IPS DF 6.9 (cell line): ENCODE results near the gene ITGA1.
"Not testable (repeated sequence)": the region's sequence is repeated elsewhere in the genome, so short reads cannot be mapped to it uniquely, and the experiment has no call there.

Source experiments
- DNase-seq: peaks from one replicate; pipeline ENCODE4 v3.0.0-alpha.2; 2013; ENCODE audit warnings: low read depth, low spot score
- H3K27ac ChIP-seq: one replicate; pipeline ENCODE4 v1.5.1; 2013; ENCODE audit warnings: low read length, control low read depth
- H3K27me3 ChIP-seq: 2 replicates; pipeline ENCODE4 v1.6.1; 2013; ENCODE audit warnings: mild to moderate bottlenecking, low read length; ENCODE audit not compliant: control insufficient read depth, insufficient read depth
- H3K36me3 ChIP-seq: 2 replicates; pipeline ENCODE4 v1.6.1; 2013; ENCODE audit warnings: low read length; ENCODE audit not compliant: control insufficient read depth, insufficient read depth
- H3K4me1 ChIP-seq: 2 replicates; pipeline ENCODE4 v1.6.1; 2013; ENCODE audit warnings: low read length; ENCODE audit not compliant: control insufficient read depth, insufficient read depth
- H3K4me3 ChIP-seq: 2 replicates; pipeline ENCODE4 v1.5.1; 2013; ENCODE audit warnings: mild to moderate bottlenecking, low read length
- H3K9me3 ChIP-seq: 2 replicates; pipeline ENCODE4 v1.6.1; 2013; ENCODE audit warnings: low read length, inconsistent platforms; ENCODE audit not compliant: control insufficient read depth, insufficient read depth
- WGBS: extraction: QIAGEN DNeasy Blood & Tissue Kit; methylation state at CpG from one replicate; pipeline ENCODE4 v1.1.7; 2013; ENCODE audit warnings: mixed read lengths, missing lambda C conversion rate; ENCODE audit not compliant: insufficient read length, insufficient coverage; 5-methylcytosine and 5-hydroxymethylcytosine counted together

The ITGA1 gene

GRCh38 chr5:52808316-52808901 lies 20.7 kb downstream of the ITGA1 start:
- Histone ChIP-seq H3K4me1 (no peaks in the 10 kb centered on the region), H3K27ac (no peak overlapping the region), H3K36me3 (no peaks in the 10 kb centered on the region), H3K9me3 (no peaks in the 10 kb centered on the region), H3K4me3 (no peak overlapping the region), H3K27me3 (no peaks in the 10 kb centered on the region)
- WGBS: no CpG with 5 or more reads among the region's 2 CpGs
- DNase-seq: no peak

- no peak for DNase-seq
- no peaks in the 10 kb centered on the region for H3K27me3 ChIP-seq
- WGBS: no CpG with 5 or more reads among the region's 1 CpG
- H3K4me1 ChIP-seq: no peaks in the 10 kb centered on the region
- H3K27ac ChIP-seq: no peak overlapping the region
- no peaks in the 10 kb centered on the region for H3K36me3 ChIP-seq
- no peak overlapping the region for H3K4me3 ChIP-seq
- H3K9me3 ChIP-seq: no peaks in the 10 kb centered on the region
These were observed 22.2 kb downstream of the ITGA1 start for GRCh38 chr5:52809884-52810283.

- WGBS: no CpG with 5 or more reads among the region's 1 CpG
These were observed 22.7 kb downstream of the ITGA1 start for GRCh38 chr5:52810426-52810825.

GRCh38 chr5:52811067-52811749 lies 23.5 kb downstream of the ITGA1 start:
- H3K27me3 ChIP-seq: no peaks in the 10 kb centered on the region
- H3K4me1 ChIP-seq: no peaks in the 10 kb centered on the region
- no peak overlapping the region for H3K27ac ChIP-seq
- H3K4me3 ChIP-seq: no peak overlapping the region
- no peaks in the 10 kb centered on the region for H3K36me3 ChIP-seq
- DNase-seq: no peak
- no CpG with 5 or more reads among the region's 3 CpGs for WGBS
- H3K9me3 ChIP-seq: no peaks in the 10 kb centered on the region

More at GRCh38 chr5:52810426-52810825, 22.7 kb downstream of the ITGA1 start:
- H3K9me3 ChIP-seq: no peaks in the 10 kb centered on the region
- H3K4me3 ChIP-seq: no peak overlapping the region
- H3K36me3 ChIP-seq: no peaks in the 10 kb centered on the region
- H3K27me3 ChIP-seq: no peaks in the 10 kb centered on the region
- H3K27ac ChIP-seq: no peak overlapping the region
- H3K4me1 ChIP-seq: no peaks in the 10 kb centered on the region
- DNase-seq: no peak

DNA sequence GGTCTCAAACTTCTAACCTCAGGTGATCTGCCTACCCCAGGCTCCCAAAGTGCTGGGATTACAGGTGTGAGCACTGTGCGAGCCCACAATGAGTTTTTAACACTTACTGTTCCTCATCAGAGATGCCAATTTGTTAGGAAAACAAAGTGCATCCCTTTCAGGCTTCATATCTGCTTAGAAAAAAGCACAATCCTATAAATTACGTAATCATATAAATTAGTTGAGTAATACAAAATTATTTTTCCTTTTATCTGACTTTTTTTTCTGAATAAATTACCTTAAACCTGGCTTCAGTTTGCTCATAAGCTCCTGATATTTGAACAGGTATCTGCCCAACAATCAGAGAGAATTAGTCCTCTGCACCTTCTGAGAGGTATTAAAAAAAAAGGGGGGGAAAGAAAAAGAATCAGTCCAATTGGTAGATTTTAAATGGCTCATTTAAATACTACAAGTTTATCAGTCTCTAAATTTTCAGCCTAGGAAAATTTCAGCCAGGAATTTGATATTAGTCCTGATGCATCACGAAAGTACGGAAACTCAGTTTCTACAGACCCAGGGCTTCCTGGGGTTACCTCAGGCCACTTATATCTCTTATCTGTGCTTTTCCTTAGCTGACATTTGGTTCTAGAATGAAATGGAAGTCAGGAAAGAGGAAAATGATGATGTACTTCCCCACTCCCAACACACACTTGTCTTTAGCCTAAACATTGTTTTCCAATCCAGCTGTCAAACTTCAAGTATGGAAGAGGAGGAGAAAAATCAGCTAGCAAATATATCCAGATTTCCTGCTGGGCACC lies 26.8 kb downstream of the ITGA1 start:
- WGBS: no CpG with 5 or more reads among the region's 4 CpGs
- H3K27ac ChIP-seq: no peak overlapping the region
- no peaks in the 10 kb centered on the region for H3K9me3 ChIP-seq
- H3K27me3 ChIP-seq: no peaks in the 10 kb centered on the region
- H3K4me3 ChIP-seq: no peak overlapping the region
- no peaks in the 10 kb centered on the region for H3K4me1 ChIP-seq
- no peak for DNase-seq
- H3K36me3 ChIP-seq: no peaks in the 10 kb centered on the region

GRCh38 chr5:52817818-52818217 lies 30.1 kb downstream of the ITGA1 start:
- H3K27ac ChIP-seq: no peak overlapping the region
- no peak for DNase-seq
- H3K27me3 ChIP-seq: no peaks in the 10 kb centered on the region
- H3K4me1 ChIP-seq: no peaks in the 10 kb centered on the region
- no peak overlapping the region for H3K4me3 ChIP-seq
- no peaks in the 10 kb centered on the region for H3K36me3 ChIP-seq
- no CpG with 5 or more reads among the region's 1 CpG for WGBS
- no peaks in the 10 kb centered on the region for H3K9me3 ChIP-seq

DNA sequence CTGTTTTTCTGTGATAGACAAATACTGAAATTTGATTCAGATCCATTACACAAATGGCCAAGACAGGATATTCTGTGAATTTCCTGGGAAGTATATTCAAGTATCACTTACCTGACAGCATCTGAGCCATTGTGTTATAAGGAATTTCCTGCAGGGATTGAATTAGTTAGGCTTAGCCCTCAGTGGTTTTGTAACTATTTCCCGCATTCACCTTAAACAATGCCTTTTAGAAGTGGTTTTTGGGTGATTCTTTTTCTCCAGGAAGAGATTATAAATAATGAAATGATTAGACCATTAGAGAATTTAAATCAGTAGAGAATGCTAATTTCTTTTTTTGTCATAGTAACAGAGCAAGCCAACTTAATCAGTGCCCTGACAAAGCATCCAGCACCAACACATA lies 30.6 kb downstream of the ITGA1 start:
- no peak overlapping the region for H3K4me3 ChIP-seq
- H3K27me3 ChIP-seq: no peaks in the 10 kb centered on the region
- no peaks in the 10 kb centered on the region for H3K9me3 ChIP-seq
- H3K4me1 ChIP-seq: no peaks in the 10 kb centered on the region
- no peaks in the 10 kb centered on the region for H3K36me3 ChIP-seq
- no CpG with 5 or more reads among the region's 1 CpG for WGBS
- no peak overlapping the region for H3K27ac ChIP-seq
- no peak for DNase-seq

DNA sequence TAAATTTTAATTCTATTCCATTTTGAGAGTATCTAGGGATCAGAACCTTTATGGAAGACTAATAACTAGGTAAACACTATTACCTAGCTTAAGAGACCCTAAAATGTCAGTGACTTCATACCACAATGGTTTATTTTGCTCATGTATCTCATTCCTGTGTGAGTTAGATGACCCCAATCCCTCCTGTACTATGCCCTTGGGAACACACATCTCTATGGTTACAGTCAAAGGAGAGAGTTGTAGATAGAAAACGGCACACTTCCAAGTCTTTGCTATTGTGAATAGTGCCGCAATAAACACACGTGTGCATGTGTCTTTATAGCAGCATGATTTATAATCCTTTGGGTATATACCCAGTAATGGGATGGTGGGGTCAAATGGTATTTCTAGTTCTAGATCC lies 31.1 kb downstream of the ITGA1 start:
- WGBS: no CpG with 5 or more reads among the region's 3 CpGs
- not testable (repeated sequence) for H3K36me3 ChIP-seq, H3K9me3 ChIP-seq, H3K4me3 ChIP-seq, H3K27me3 ChIP-seq, H3K27ac ChIP-seq, DNase-seq, H3K4me1 ChIP-seq

DNA sequence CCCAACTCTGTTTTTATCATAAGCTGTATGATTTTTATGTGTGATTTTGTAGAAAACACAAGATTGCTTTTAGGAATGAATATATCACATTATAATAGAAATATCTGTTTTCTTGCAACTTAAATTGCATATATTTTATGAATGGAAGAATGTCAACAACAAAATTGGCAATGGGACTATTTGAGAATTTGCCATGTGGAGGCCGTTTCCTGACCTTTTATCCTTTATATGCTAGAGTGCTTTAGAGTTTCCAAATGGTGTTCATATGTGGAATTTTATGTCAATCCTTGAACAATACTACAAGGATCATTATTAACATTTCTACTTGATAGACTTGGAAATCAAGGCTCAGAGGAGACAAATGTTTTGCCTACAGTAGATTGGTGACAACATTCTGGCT lies 34.2 kb downstream of the ITGA1 start:
- DNase-seq: no peak
- Histone ChIP-seq H3K9me3 (no peaks in the 10 kb centered on the region), H3K27ac (no peak overlapping the region), H3K36me3 (no peaks in the 10 kb centered on the region), H3K27me3 (no peaks in the 10 kb centered on the region), H3K4me3 (no peak overlapping the region), H3K4me1 (no peaks in the 10 kb centered on the region)
- WGBS: no CpG with 5 or more reads among the region's 1 CpG

GRCh38 chr5:52822437-52822836 lies 34.7 kb downstream of the ITGA1 start:
- Histone ChIP-seq H3K27ac (no peak overlapping the region), H3K9me3 (no peaks in the 10 kb centered on the region), H3K36me3 (no peaks in the 10 kb centered on the region), H3K4me3 (no peak overlapping the region), H3K4me1 (no peaks in the 10 kb centered on the region), H3K27me3 (no peaks in the 10 kb centered on the region)
- WGBS: no CpG with 5 or more reads among the region's 6 CpGs
- DNase-seq: no peak
